K562 (cell line): Measurements from ENCODE around the gene SMOC2. TPM values are rescaled to one million over a fixed set of nuclear protein-coding genes. Genes with fewer than 3 reads are reported as not detected.

Experiments
- ATAC-seq: fragments of 200-7000 bp; cut with Tn5 transposase; 3 replicates; pipeline ENCODE4 v1.9.1; 2020; ENCODE audit warnings: moderate library complexity
- BruUV-seq: library from RNA; stranded (reverse); fragments of 400-500 nt; replicated peaks from 2 replicates; lab custom pipeline; 2021; lab: Mats Ljungman, UMichigan
- CTCF ChIA-PET: fragments of 300-600 bp; formaldehyde crosslinking; extraction: SDS; loops from one replicate; lab custom pipeline; 2021; ENCODE audit warnings: low intra/inter-chr PET ratio; lab: Yijun Ruan, JAX
- POLR2A ChIA-PET: fragments of 300-600, 350-650 bp; sonication (Branson Sonifier 250); formaldehyde crosslinking; extraction: SDS; loops from one replicate; lab custom pipeline; 2021; ENCODE audit warnings: antibody characterized with exemption, inconsistent platforms; lab: Yijun Ruan, JAX
- DNase-seq, 4 experiments: peaks; one replicate each; pipeline versions ENCODE4 v3.0.0 to v3.0.0-alpha.2; 2011 to 2018; ENCODE audit warnings: low spot score in 3 of 4, mixed read lengths in 3 of 4; ENCODE audit errors: extremely low read depth in 1 of 4
- FAIRE-seq: peaks from 2 replicates; lab custom pipeline; 2011; peaks lifted over from hg19 to GRCh38; lab: Jason Lieb, UNC
- H2AFZ ChIP-seq: 2 replicates; pipeline ENCODE4 v1.6.0; 2011; ENCODE audit warnings: low read depth, low read length, control low read depth, inconsistent platforms
- H3K27ac ChIP-seq: fragments of 200-600 bp; 3 replicates; pipeline ENCODE4 v1.8.0; 2011; ENCODE audit warnings: low read depth, mild to moderate bottlenecking, control low read depth, inconsistent platforms, low read length, moderate library complexity, mixed read lengths; ENCODE audit errors: extremely low read depth
- H3K27me3 ChIP-seq, 2 experiments: fragments of 300-600 bp in 1 of 2; 2 replicates in 1 of 2; 3 replicates in 1 of 2; pipeline versions ENCODE4 v1.6.0 to v1.8.0; 2011; ENCODE audit warnings: inconsistent platforms in 2 of 2, low read length in 2 of 2, mild to moderate bottlenecking in 1 of 2, mixed read lengths in 1 of 2, moderate library complexity in 1 of 2; ENCODE audit not compliant: control insufficient read depth in 2 of 2, insufficient read depth in 2 of 2
- H3K36me3 ChIP-seq: fragments of 300-600 bp; 3 replicates; pipeline ENCODE4 v1.8.0; 2011; ENCODE audit warnings: mild to moderate bottlenecking, low read length, inconsistent platforms; ENCODE audit not compliant: control insufficient read depth, insufficient read depth
- H3K4me1 ChIP-seq, 2 experiments: fragments of 200-600 bp in 1 of 2; replicated peaks in 1 of 2; 2 replicates in 1 of 2; 3 replicates in 1 of 2; pipeline versions ENCODE4 v1.5.1 to v1.8.0; 2011; ENCODE audit warnings: inconsistent platforms in 2 of 2, low read length in 2 of 2, mild to moderate bottlenecking in 1 of 2, mixed read lengths in 1 of 2, moderate library complexity in 1 of 2; ENCODE audit not compliant: control insufficient read depth in 2 of 2, insufficient read depth in 2 of 2
- H3K4me2 ChIP-seq: 2 replicates; pipeline ENCODE4 v1.6.1; 2011; ENCODE audit warnings: low read length, control low read depth, inconsistent platforms, mixed read lengths; ENCODE audit not compliant: insufficient read depth
- H3K4me3 ChIP-seq: fragments of 200-600 bp; sonication (generic), shearing (Covaris generic); 2 replicates; pipeline ENCODE4 v1.5.1; 2016; ENCODE audit warnings: control low read depth, inconsistent platforms
- H3K79me2 ChIP-seq: fragments of 200-600 bp; 3 replicates; pipeline ENCODE4 v1.8.0; 2011; ENCODE audit warnings: low read length, inconsistent platforms; ENCODE audit not compliant: control insufficient read depth, insufficient read depth
- H3K9ac ChIP-seq, 2 experiments: 2 replicates each; pipeline versions ENCODE4 v1.6.0 to v1.6.1; 2011; ENCODE audit warnings: low read depth in 2 of 2, low read length in 2 of 2, control low read depth in 1 of 2, inconsistent platforms in 1 of 2, mild to moderate bottlenecking in 1 of 2, mixed read lengths in 1 of 2; ENCODE audit not compliant: insufficient read depth in 1 of 2
- H3K9me1 ChIP-seq: one replicate; pipeline ENCODE4 v1.6.0; 2011; ENCODE audit warnings: inconsistent platforms, mild to moderate bottlenecking, low read length, moderate library complexity; ENCODE audit not compliant: control insufficient read depth, insufficient read depth
- H3K9me3 ChIP-seq: replicated peaks from 2 replicates; pipeline ENCODE4 v1.5.1; 2011; ENCODE audit warnings: low read depth, low read length, inconsistent platforms; ENCODE audit not compliant: control insufficient read depth, insufficient read depth
- H4K20me1 ChIP-seq: replicated peaks from 2 replicates; pipeline ENCODE4 v1.6.1; 2011; ENCODE audit warnings: low read length, inconsistent platforms, mixed read lengths; ENCODE audit not compliant: control insufficient read depth, insufficient read depth
- ELF2 ChIP-seq: fragments of 250-450 bp; sonication (Bioruptor Pico); IDR thresholded peaks from 2 replicates; pipeline ENCODE4 v1.5.0; 2021; ENCODE audit warnings: mild to moderate bottlenecking
- FOSL1 ChIP-seq: fragments of 200-800 bp; sonication (Bioruptor generic); conservative IDR thresholded peaks from 2 replicates; pipeline ENCODE4 v1.6.1; 2016; ENCODE audit warnings: missing genetic modification characterization, missing compliant biosample characterization
- GTF2B ChIP-seq: IDR thresholded peaks from 2 replicates; pipeline ENCODE4 v1.6.1; 2011; ENCODE audit not compliant: insufficient read length; ENCODE audit errors: extremely low read depth
- HMG20B ChIP-seq: fragments of 250-450 bp; sonication (Bioruptor Pico); IDR thresholded peaks from 2 replicates; pipeline ENCODE4 v1.5.0; 2021; ENCODE audit warnings: mild to moderate bottlenecking
- NFIX ChIP-seq: fragments of 250-450 bp; sonication (Bioruptor Pico); IDR thresholded peaks from 2 replicates; pipeline ENCODE4 v1.4.0; 2020; ENCODE audit warnings: low read depth, mild to moderate bottlenecking, moderate library complexity
- SIN3A ChIP-seq, 2 experiments: fragments of 150-350 bp in 1 of 2; IDR thresholded peaks; 2 replicates each; pipeline ENCODE4 v1.6.1; 2011 to 2016; ENCODE audit warnings: borderline replicate concordance in 2 of 2, low read depth in 2 of 2, low read length in 2 of 2, mild to moderate bottlenecking in 2 of 2, moderate library complexity in 2 of 2; ENCODE audit not compliant: control insufficient read depth in 1 of 2
- ZC3H4 ChIP-seq: sonication (generic); formaldehyde crosslinking; IDR thresholded peaks from 2 replicates; pipeline ENCODE4 v1.9.0; 2021; ENCODE audit warnings: missing genetic modification reagents, borderline replicate concordance
- WGBS: fragments of 100-300 bp; shearing (Covaris generic); methylation state at CpG from one replicate; pipeline ENCODE4 v1.1.6; 2016; ENCODE audit warnings: low coverage, mixed read lengths; ENCODE audit not compliant: insufficient coverage; ENCODE audit errors: missing lambda C conversion rate; 5-methylcytosine and 5-hydroxymethylcytosine counted together
- in situ Hi-C: fragments of 300-500 bp; cut with MboI; formaldehyde crosslinking; loops from 4 replicates; pipeline ENCODE4 v1.15.0; 2018; ENCODE audit warnings: inconsistent platforms, mixed read lengths
- intact Hi-C: fragments of 100-400 bp; cut with micrococcal nuclease; formaldehyde crosslinking; loops from 2 replicates; pipeline ENCODE4 v1.14.2; 2022
- polyA plus RNA-seq, 8 experiments: library from polyadenylated mRNA; depleted of rRNA in 4 of 8; stranded (reverse) in 5 of 8; unstranded in 3 of 8; fragments of >200 nt; fragmentation: Nextera tagmentation in 2 of 8; fragmentation: Illumina TruSeq in 1 of 8; extraction: Ambion mirVana in 2 of 8; extraction: Trizol in 1 of 8; gene quantifications; 2 replicates each; pipeline versions ENCODE4 v1.2.1 to v1.2.3, GENCODE V29; 2011 to 2014; ENCODE audit warnings: inconsistent platforms in 1 of 8, missing spikeins in 1 of 8
- total RNA-seq, 7 experiments: library from RNA; depleted of rRNA in 6 of 7; stranded (reverse); fragments of >200 nt in 6 of 7; fragmentation: Illumina TruSeq in 2 of 7; extraction: Trizol in 2 of 7; gene quantifications; 2 replicates each; pipeline versions ENCODE4 v1.2.1 to v1.2.3, GENCODE V29; 2011 to 2021; ENCODE audit warnings: low replicate concordance in 1 of 7

SMOC2 gene
- total and polyA plus RNA-seq, 9 of the 15 experiments (the other 6 are each of a cell fraction or from before 2014, with no cell fraction given): 0.45 to 2.3 (median 1.1) TPM

DNA sequence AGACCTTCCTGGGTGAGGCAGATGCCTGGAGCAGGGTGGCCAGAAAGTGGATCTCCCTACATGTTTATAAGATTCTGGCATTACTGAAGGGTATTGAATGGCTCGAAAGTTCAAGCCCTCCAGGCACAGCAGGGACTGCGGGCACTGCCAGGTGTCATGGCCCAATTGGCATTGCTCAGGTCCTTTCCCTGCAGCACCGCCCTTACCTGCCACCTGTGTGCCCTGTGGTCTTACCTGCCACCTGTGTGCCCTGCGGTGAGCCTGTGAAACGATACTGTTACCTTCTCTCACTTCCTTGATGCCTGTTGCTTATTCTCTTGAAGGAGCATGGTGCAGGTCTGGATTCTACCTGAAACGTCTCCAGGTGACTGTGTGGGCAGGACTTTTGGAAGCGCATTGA, 32.2 kb downstream of the SMOC2 start:
- Histone ChIP-seq H3K36me3 (no peaks in the 10 kb centered on the region), H2AFZ (no peak overlapping the region), H3K27ac (no peak overlapping the region), H3K9ac (no peak overlapping the region), H3K79me2 (no peaks in the 10 kb centered on the region), H3K4me2 (no peak overlapping the region), H3K9me3 (no peaks in the 10 kb centered on the region), H3K4me1 (no peaks in the 10 kb centered on the region), H3K27me3 (peaks cover 5 to 21% of the 10 kb centered on the region in 2 experiments), H3K9me1 (no peaks in the 10 kb centered on the region), H3K4me3 (no peak overlapping the region), H4K20me1 (peaks cover 3% of the 10 kb centered on the region; the same call in 1 of the 2 replicates)
- in situ Hi-C loops (no loop called here), intact Hi-C loops (no loop called here)
- DNase-seq (no peak), FAIRE-seq (no peak), ATAC-seq (no peak)
- ChIA-PET POLR2A (no interaction called here), CTCF (no interaction called here)
- WGBS: 16% methylated on average over 7 of the region's 7 CpGs
- no peak for TF ChIP-seq FOSL1
- TF ChIP-seq NFIX: no peak
- no peak for TF ChIP-seq GTF2B
- TF ChIP-seq ZC3H4 (CRISPR knock-in tag): no peak
- no peak for TF ChIP-seq HMG20B (CRISPR knock-in tag)
- TF ChIP-seq ELF2 (CRISPR knock-in tag): no peak
- no peak for TF ChIP-seq SIN3A (IDR thresholded peaks at IDR 0.05; ENCODE audit: borderline replicate concordance in 2 of 2, control insufficient read depth in 1 of 2, low read depth in 2 of 2, low read length in 2 of 2)
- no TSS peak for BruUV-seq
